ENCODE data around the gene GPR89A.
"Not testable (repeated sequence)": the region's sequence is repeated elsewhere in the genome, so short reads cannot be mapped to it uniquely, and the experiment has no call there.

Gene GPR89A

DNA sequence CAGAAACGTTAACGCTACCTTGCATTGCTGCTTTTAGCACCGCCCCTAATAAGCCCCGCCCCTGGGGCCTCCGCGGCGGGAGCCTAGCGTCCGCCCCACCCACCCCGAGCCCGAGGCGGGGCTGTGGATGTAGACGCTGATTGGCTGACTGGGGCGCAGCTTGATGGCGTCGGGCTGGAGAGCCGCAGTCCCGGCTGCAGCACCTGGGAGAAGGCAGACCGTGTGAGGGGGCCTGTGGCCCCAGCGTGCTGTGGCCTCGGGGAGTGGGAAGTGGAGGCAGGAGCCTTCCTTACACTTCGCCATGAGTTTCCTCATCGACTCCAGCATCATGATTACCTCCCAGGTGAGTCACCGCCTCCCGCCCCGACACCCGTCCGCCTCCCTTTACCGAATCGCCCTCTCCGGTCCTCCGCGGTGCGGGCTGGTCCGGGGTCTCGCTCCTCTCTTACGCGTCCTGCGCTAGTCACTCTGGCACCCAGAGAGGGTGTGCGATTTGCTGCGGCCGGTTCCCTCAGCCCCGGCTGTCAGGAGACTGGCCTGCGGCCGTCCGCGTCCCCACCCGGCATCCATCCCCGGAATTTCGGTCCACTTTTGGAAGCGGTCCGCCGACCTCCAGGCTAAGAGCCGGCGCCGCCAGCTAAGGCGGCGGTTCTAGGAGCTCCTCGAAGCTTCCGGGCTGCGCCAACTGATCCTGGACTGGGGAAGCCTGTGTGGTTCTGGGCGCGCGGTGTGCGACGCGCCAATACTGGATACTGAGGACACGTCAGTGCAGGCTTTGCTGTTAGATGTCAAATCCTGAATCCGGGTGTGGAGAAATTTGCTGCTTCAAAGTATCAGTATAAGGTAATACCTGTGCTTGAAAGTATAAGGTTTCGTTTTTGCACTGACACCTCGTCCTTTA, at the start of gene GPR89A:
Gene GPR89A, plus strand, starts transcription at position 156 of the 901 bp plus-strand sequence. Its CDS starts 146 bp downstream, at position 302.
- peak; percentile 96 for DNase-seq

DNA sequence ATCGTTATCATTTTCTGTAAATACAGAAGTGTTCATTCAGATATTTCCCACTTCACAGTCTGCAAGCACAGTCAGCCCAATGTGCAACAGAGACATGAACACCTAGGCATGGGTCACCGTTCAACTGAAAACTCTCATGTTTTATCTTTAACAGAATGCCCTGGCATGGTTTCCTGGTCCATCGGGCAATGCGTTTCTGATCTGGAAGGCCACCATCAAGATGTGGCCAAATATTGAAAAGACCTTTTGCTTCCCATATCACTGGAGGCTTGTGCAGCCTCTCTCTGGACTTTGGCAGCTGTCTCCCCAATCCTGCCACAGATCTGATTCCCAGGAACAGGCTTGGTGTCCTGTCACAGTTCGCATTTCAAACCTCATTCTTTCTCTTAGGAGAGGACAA, 21.0 kb upstream of the GPR89A start:
- DNase-seq = not testable (repeated sequence)

DNA sequence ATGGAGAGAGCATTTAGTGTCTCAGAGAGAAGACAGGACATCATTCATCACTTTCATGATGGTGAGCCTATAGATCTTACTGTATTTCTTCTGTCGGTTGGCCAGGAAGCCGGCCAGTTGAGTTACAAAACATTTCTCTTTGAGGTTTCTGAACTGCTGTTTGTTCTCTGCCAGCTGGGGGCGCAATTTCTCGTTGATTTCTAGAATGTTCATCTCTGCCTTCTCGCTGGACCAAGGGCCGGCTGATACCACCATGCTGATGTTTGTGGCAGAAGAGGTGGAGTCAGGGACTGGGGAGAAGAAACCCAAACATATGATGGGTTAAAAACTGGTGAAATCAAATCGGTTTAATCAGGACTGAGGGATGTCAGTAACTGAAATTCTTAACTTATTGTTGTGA, 17.0 kb upstream of the GPR89A start:
- peak; percentile 44 for DNase-seq

DNA sequence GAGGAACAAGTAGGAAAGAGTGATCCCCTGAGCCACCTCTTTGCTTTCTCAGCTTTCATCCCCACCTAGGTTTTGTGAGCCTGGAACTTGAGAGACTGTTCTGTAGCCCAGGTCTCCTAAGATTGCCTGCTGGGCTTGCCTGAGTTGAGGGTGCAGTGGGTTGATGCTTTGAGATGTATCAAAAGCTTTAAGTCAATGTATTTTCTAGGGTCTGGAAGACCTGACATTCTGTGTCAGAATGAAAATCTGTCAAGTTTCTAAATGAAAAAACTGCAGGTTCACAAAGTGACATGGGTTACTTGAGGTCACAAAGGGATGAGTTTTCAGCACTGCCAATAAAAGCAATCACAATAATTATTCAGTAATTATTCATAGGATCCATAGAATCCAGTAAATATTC, 15.4 kb upstream of the GPR89A start:
- not testable (repeated sequence) for DNase-seq

DNA sequence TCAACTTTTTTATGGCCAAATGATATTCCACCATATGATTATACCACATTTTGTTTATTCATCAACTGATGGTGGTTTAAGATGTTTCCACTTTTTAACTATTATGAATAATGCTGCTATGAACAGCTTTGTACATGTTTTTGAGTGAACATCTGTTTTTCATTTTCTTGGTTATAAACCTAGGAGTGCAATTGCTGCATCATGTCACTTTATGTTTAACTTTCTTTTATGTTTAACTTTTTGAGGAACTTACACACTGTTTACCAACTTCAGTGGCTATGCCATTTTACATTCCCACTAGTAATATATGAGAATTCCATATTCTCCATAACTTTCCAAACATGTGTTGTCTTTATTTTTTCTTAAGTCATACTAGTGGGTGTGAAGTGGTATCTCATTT, 12.4 kb upstream of the GPR89A start:
- DNase-seq = not testable (repeated sequence)

DNA sequence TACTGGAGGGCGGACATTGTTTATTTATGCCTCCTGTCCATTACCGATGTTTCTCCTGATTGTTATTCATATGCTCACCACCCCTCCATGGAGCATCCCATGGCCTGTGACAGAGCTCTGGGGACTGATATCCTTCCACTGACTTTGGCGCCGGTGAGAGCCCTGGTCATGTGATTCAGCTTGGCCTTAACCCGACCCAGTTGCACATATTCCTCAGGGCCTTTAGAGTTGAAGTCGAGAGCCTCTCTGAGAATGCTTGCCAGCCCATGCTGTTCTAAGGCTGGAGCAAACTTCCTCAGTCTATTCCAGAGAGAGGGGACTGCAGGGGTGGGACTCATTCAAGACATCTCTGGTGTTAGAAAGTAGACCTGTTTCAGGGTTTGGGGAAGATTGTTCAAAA, 11.6 kb upstream of the GPR89A start:
- DNase-seq = not testable (repeated sequence)

DNA sequence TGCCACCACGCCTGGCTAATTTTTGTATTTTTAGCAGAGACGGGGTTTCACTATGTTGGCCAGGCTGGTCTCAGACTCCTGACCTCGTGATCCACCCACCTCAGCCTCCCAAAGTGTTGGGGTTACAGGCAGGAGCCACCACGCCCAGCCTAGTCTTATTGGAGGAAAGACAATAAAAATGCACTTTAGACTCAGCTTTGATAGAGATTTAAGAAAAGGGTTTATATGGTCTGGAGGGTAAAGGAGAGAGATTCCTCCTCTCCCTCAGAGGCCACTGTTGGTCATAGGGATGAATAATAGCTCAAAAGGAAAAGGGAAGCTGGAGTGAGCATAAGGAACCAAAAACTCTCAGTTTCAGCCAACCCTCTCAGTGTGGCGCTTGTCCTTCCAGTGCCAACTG, 8.4 kb upstream of the GPR89A start:
- DNase-seq = not testable (repeated sequence)

DNA sequence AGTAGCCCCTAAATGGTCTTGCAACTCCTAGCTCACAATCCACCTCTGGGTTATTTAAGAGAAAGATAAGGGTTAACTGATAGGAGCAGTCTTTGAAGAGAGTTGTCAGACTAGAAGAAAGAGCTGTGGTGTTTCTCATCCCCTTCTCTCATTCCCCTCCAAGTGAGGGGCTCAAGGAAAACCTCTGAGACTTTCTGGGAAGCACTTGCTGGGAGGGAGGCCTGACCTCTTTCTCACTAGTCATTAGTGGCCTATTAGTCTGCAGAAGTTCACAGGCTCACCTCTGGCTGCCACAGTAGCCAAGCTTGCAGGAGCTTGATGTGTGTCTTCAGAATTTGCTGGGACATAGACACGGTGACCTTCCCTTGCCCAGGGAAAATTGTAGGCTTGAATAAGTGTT, 6.2 kb upstream of the GPR89A start:
- no peak for DNase-seq

DNA sequence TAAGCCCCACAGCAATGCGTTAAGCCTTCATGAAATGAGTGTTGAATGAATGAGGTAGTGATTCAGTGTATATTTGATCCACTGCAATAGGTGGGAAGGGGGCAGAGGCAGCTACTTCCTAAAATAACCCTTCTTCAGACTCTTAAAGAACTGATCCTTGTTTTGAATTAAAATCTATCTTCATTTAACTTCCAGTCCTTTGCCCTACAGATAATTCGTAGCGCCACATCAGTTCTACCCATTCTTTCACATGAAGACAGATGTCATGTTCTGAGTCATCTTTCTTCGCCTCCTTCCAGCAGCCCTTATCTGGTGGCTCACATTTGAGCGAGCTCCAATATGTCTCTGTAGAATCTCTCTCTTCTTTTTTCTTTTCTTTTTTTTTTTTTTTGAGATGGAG, 948 bp upstream of the GPR89A start:
- not testable (repeated sequence) for DNase-seq

DNA sequence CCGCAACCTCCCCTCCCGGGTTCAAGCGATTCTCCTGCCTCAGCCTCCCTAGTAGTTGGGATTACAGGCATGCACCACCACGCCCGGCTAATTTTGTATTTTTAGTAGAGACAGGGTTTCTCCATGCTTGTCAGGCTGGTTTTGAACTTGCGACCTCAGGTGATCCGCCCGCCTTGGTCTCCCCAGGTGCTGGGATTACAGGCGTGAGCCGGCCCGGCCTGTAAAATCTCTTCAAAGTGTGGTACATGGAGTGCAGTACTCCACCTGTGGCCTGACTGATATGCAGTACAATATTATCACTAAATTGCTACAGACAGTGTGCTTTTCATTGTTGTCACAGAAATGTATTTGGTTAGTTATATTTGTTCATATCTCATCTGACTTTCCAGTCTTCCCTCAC, 499 bp upstream of the GPR89A start:
- DNase-seq = not testable (repeated sequence)

DNA sequence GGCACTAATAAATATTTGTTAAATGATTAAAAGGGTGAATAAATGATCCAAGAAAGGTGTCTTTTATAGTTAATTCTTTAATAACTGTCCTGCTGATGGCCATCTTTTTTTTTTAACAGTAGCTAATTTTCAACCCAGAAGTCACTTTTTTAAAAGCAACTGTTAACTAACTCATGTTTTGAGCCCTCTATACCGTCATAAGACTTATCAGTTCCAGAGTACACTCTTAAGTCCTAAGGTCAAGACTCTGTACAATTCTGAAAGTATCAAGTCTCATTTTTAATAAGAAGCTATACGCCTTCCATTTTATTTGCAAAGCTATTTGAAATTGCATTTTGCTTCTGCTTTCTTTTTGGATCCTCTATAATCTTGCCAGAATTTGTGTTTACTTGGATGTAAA, 3.0 kb downstream of the GPR89A start:
- not testable (repeated sequence) for DNase-seq

DNA sequence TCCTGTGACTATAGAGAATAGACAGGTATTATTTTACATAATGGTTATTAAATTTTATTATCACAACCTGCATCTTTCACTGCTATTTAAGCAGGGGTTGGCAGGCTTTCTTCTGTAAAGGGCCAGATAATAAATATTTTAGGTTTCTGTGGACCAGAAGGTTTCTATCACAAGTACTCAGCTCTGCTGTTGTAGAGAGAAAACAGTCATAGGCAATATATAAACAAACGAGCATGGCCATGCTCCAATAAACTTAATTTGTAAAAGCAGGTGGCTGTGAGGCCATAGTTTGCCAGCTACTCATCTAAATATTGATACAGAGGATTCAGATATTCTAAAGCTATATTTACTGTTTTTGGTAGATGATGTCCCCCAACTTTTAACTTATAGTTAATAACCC, 12.3 kb downstream of the GPR89A start:
- not testable (repeated sequence) for DNase-seq

DNA sequence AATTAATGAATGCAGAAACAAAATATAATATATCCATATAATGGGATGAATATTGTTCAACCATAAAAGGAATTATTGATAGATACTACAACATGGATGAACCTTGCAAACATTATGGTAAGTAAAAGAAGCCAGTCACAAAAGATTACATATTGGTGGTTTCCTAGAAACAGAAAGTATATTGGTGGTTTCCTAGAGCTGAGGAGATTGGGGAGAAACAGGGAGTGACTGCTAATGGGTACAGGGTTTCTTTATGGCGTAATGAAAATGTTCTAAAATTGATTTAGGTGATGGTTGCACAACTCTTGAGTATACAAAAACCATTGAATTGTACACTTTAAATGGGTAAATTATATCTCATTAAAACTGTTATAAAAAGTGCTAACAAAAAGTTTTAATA, 14.4 kb downstream of the GPR89A start:
- not testable (repeated sequence) for DNase-seq

DNA sequence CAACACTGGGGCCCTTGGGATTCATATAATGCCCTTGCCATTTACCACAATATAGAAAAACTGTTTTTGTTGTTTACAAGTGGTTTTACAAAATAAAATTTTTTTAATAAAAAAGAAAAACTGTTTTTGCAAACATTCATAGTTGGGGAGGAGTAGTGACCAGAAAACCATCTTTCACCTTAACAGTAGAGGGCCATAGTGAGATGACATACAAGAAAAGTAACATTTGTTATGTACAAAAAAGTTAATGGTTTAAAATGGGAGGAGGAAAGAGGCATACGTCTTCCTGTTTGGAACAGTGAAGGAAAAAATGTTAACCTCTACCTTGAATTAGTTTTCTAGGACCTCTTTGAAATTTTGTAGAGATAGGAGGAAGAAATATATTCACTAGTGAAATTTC, 28.4 kb downstream of the GPR89A start:
- not testable (repeated sequence) for DNase-seq

DNA sequence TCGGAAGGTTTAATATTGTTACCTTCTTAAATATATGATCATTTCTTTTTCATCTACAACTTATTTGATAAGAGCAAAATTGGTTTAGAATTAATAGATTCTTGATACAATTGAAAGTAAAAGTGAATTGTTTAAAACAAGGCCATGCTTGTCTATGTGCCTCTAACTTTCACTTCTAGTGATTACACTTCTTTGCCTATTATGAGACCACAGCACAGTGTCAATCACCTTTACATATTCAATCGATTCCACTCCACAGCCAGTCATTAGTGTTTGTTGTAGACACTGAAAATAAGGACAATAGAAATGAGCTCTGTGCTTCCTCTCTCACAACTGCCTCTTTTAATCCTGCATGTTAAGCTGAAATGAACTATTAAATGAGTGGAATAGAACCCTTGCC, 34.1 kb downstream of the GPR89A start:
- not testable (repeated sequence) for DNase-seq

DNA sequence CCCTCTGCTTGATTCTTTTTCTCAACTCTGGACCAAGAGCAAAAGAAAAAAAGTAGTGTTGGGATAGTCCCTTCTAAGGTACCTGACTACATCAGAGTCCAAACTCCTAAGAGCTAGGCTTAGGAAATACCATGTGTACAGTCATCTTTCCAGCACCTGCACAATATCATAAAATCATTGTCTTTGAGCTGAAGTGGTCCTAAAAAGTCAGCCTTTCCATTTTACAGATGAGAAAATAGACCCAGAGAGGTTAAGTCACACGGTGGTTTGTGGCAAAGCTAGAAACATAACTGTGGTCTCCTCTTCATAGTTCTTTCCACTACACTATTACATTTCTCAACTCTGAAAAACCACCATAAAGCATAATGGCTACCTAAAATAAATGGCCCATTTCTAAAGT, 36.2 kb downstream of the GPR89A start:
- not testable (repeated sequence) for DNase-seq

DNA sequence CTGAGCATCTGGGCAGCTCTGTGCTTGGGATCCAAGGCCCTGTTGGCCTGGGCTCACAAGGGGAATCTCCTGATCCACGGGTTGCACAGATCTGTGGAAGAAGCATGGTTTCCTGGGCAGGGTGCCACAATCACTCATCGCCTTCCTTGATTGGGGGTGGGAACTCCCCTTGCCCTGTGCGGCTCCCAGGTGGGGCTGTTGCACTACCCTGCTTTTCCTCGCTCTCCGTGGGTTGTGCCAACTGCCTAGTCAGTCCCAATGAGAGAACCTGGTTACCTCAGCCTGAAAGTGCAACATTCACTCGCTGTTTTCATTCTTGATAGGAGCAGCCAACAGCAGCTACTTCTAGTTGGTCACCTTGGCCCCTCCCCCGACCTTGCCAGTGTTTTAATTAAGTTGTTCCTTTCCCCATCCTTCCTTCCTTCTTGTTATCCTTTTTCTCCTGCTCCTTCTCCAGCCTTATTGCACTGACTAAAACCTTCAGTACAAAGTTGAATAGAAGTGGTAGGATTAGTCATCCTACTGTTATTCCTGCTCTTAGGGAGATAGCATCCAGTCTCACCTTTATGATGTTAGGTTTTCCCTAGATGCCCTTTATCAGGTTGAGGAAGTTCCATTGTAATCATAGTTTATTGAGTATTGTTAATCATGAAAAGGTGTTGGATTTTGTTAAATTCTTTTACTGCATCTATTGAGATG, 48.6 kb downstream of the GPR89A start:
- DNase-seq = not testable (repeated sequence)

DNA sequence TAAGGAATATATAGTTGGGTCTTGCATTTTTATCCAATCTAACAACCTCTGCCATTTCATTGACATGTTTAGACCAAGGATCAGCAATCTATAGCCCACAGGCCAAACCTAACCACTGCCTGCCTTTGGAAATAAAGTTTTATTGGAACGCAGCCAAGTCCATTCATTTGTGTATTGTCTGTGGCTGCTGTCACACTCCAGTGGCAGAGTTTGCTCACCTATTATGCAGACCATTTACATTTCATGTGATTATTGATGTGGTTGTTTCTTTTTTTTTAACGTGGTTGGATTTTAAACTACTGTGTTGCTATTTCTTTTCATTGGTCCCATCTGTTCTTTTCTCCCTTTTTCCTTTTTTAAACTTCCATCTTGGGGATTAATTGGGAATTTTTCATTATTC, 54.7 kb downstream of the GPR89A start:
- not testable (repeated sequence) for DNase-seq

DNA sequence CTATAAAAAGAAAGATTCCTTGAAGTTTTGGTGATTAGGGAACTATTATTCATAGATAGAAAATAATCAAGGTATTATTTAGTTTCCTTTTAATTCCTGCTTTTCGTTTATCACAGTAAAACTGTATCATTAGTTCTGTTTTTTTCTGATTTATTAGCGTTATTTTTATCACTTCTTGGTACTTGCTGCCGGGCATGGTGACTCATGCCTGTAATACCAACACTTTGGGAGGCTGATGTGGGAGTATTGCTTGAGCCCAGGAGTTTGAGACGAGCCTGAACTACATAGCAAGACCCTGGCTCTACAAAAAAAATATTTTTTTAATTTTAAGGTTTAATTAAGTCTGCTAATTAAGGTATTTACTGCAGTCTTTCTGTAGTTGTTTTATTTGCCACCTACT, 57.2 kb downstream of the GPR89A start:
- DNase-seq = not testable (repeated sequence)

DNA sequence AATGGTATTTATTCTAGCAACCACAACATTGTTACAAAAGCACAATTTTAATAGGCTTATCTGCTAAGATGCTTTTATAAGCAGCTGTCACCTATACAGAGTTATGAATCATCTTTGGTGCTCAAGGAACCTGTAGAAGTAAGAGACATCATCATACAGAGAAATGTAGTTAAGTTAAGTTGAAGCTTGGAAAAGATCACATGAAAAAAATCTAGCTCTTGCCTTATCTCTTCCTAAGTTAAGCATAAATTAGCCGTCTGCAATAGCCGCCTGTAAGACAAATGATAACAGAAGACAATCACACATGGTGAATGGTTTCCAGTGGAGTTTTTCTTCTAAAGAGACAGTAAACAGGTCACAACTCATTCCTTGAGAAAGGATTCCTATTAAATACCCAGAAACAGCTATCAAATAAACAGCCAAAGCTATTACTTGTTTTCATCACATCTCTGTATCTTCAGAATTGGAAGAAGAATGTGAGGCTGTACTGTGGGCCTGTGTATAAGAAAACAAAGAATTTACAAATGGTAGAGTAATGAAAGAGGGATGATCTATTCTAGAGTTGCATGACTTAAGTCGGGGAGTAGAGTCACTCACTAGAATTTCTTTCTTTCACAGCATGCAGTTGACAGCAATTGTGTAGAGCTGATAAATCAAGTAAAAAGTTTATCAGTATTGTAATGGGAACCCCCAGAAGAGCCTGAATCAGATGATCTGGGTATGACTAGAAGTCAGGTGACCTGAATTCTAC, 63.4 kb downstream of the GPR89A start:
- DNase-seq = not testable (repeated sequence)

DNA sequence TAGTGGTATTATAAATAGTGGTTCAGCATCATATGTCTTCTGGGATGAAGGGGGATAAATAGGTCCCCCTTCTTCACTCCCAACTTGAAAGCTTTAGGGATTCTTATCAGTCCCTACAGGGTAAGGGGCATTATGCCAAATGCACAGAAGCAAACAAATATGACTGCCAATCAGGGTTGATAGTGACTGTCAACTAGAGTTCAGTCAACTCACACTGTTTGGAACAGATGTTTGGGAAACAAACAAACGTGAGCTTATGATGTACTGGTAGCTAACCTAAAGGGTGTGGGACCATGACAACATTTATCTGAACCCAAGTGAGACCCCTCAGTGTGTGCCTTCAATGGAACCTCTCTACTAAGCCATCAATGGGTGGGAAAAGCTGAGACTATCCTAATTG, 65.4 kb downstream of the GPR89A start:
- DNase-seq = not testable (repeated sequence)

DNA sequence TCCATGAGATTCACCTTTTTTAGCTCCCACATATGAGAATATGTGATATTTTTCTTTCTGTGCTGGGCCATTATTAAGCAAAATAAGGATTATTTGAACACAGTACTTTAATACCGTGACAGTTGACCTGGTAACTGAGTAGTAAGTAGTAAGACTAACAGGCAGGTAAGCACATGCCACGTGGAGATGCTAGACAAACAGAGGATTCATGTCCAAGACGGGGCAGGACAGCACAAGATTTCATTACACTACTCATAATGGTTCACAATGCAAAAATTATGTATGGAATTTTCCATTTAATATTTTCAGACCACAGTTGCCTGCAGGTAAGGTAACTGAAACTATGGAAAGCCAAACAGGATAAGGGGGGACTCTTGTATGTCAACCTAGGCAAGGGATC, 77.1 kb downstream of the GPR89A start:
- DNase-seq = not testable (repeated sequence)

DNA sequence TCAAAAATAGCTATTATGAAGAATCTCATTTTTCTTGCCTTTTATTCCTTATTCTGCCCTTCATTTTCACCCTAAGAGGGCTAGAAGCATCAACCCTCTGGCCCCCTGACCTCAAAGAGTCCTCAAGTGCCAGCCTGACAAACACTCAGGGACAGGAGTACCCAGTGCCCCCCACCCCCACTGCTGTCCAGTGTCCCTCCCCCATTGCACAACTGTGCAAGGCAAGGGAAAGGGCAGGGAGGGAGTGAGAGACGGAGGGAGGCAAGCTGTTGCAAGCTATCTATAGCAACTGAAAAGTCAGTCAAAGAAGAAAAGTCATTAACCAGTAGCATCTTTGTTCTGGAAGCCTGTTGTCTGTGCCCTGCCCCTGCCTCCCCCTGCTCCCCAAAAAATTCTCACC, 78.3 kb downstream of the GPR89A start:
- DNase-seq = not testable (repeated sequence)

Data from activated gamma-delta T cell treated with Interleukin-2 at 50 U/mL for 16 hours (primary cell).